WERI-Rb-1 (cell line): ENCODE data around the gene TBCC.
"Not testable (repeated sequence)": the region's sequence is repeated elsewhere in the genome, so short reads cannot be mapped to it uniquely, and the experiment has no call there.

Source experiments
- DNase-seq: peaks from one replicate; pipeline ENCODE4 v3.0.0-alpha.2; 2020
- H3K27ac ChIP-seq: fragments of 250-450 bp; sonication (Bioruptor Pico); 2 replicates; pipeline ENCODE4 v1.5.1; 2020; ENCODE audit warnings: mild to moderate bottlenecking, moderate library complexity
- H3K27me3 ChIP-seq: fragments of 250-450 bp; sonication (Bioruptor Pico); 2 replicates; pipeline ENCODE4 v1.5.1; 2021; ENCODE audit warnings: mild to moderate bottlenecking, low read depth, moderate library complexity; ENCODE audit not compliant: insufficient read depth, severe bottlenecking
- H3K36me3 ChIP-seq: fragments of 250-450 bp; sonication (Bioruptor Pico); 2 replicates; pipeline ENCODE4 v1.5.1; 2020; ENCODE audit warnings: mild to moderate bottlenecking, moderate library complexity
- H3K4me3 ChIP-seq: 2 replicates; pipeline ENCODE4 v1.5.1; 2011; ENCODE audit warnings: low read depth, mild to moderate bottlenecking, control low read depth, low read length
- H3K9me3 ChIP-seq: fragments of 250-450 bp; sonication (Bioruptor Pico); 2 replicates; pipeline ENCODE4 v1.5.1; 2021; ENCODE audit warnings: mild to moderate bottlenecking, moderate library complexity; ENCODE audit not compliant: severe bottlenecking
- CTCF ChIP-seq: IDR thresholded peaks from 2 replicates; pipeline ENCODE4 v1.5.1; 2011; ENCODE audit warnings: low read depth, mild to moderate bottlenecking, control low read depth, inconsistent platforms, low read length

The TBCC gene

GRCh38 chr6:42777126-42777822, 31.4 kb upstream of the TBCC start:
- DNase-seq, result no peak
- TF ChIP-seq CTCF, result no peak

GRCh38 chr6:42774821-42775487, 29.1 kb upstream of the TBCC start:
- not testable (repeated sequence) for H3K4me3 ChIP-seq, H3K27ac ChIP-seq, DNase-seq, H3K9me3 ChIP-seq, H3K27me3 ChIP-seq, H3K36me3 ChIP-seq

More at GRCh38 chr6:42777126-42777822, 31.4 kb upstream of the TBCC start:
- H3K36me3 ChIP-seq, result no peaks in the 10 kb centered on the region
- H3K9me3 ChIP-seq, result no peaks in the 10 kb centered on the region
- no peak overlapping the region for H3K4me3 ChIP-seq
- H3K27me3 ChIP-seq, result no peaks in the 10 kb centered on the region
- no peak overlapping the region for H3K27ac ChIP-seq

- Histone ChIP-seq H3K27ac (no peak overlapping the region), H3K4me3 (no peak overlapping the region), H3K36me3 (no peaks in the 10 kb centered on the region), H3K27me3 (no peaks in the 10 kb centered on the region), H3K9me3 (no peaks in the 10 kb centered on the region)
- no peak for TF ChIP-seq CTCF
- DNase-seq, result no peak
Measured at GRCh38 chr6:42774201-42774600, 28.3 kb upstream of the TBCC start.

- DNase-seq, result no peak
- no peak for TF ChIP-seq CTCF
- Histone ChIP-seq H3K36me3 (no peaks in the 10 kb centered on the region), H3K4me3 (peak overlapping the region; percentile 55), H3K9me3 (no peaks in the 10 kb centered on the region), H3K27me3 (no peaks in the 10 kb centered on the region), H3K27ac (no peak overlapping the region)
Measured at GRCh38 chr6:42771741-42772100, 25.8 kb upstream of the TBCC start.

- Histone ChIP-seq H3K4me3 (no peak overlapping the region), H3K27me3 (no peaks in the 10 kb centered on the region), H3K9me3 (no peaks in the 10 kb centered on the region), H3K36me3 (no peaks in the 10 kb centered on the region), H3K27ac (no peak overlapping the region)
- TF ChIP-seq CTCF, result no peak
- no peak for DNase-seq
Measured at GRCh38 chr6:42769836-42770235, 23.9 kb upstream of the TBCC start.

- Histone ChIP-seq H3K4me3 (no peak overlapping the region), H3K27me3 (no peaks in the 10 kb centered on the region), H3K36me3 (no peaks in the 10 kb centered on the region), H3K9me3 (no peaks in the 10 kb centered on the region), H3K27ac (no peak overlapping the region)
- peak; percentile 47 for DNase-seq
- no peak for TF ChIP-seq CTCF
Measured at GRCh38 chr6:42769051-42769450, 23.1 kb upstream of the TBCC start.
